GM10847 (cell line): Measurements from ENCODE around the gene CHD5.

ENCODE experiments used
- POLR2A ChIP-seq: IDR thresholded peaks from 2 replicates; pipeline ENCODE4 v1.6.1; 2011; ENCODE audit not compliant: insufficient read length; ENCODE audit errors: extremely low read depth

CHD5 gene

GRCh38 chr1:6090996-6091822 lies 88.9 kb downstream of the CHD5 start:
- no peak for TF ChIP-seq POLR2A

GRCh38 chr1:6090288-6090687 lies 89.8 kb downstream of the CHD5 start:
- no peak for TF ChIP-seq POLR2A

- TF ChIP-seq POLR2A: no peak
Observed at GRCh38 chr1:6088956-6089355, 91.2 kb downstream of the CHD5 start.

- TF ChIP-seq POLR2A: no peak
Observed at GRCh38 chr1:6087958-6088357, 92.2 kb downstream of the CHD5 start.

- TF ChIP-seq POLR2A: no peak
Observed at GRCh38 chr1:6087377-6087772, 92.7 kb downstream of the CHD5 start.

- TF ChIP-seq POLR2A: no peak
Observed at GRCh38 chr1:6086762-6087376, 93.3 kb downstream of the CHD5 start.

GRCh38 chr1:6086358-6086757 lies 93.8 kb downstream of the CHD5 start:
- no peak for TF ChIP-seq POLR2A

GRCh38 chr1:6085666-6086065 lies 94.5 kb downstream of the CHD5 start:
- no peak for TF ChIP-seq POLR2A

GRCh38 chr1:6084781-6085495 lies 95.2 kb downstream of the CHD5 start:
- no peak for TF ChIP-seq POLR2A

GRCh38 chr1:6083801-6084446 lies 96.2 kb downstream of the CHD5 start:
- TF ChIP-seq POLR2A: no peak

GRCh38 chr1:6083385-6083784 lies 96.7 kb downstream of the CHD5 start:
- no peak for TF ChIP-seq POLR2A

GRCh38 chr1:6082430-6082971 lies 97.6 kb downstream of the CHD5 start:
- no peak for TF ChIP-seq POLR2A

- no peak for TF ChIP-seq POLR2A
Observed at GRCh38 chr1:6081901-6082300, 98.2 kb downstream of the CHD5 start.

GRCh38 chr1:6080469-6080868 lies 99.7 kb downstream of the CHD5 start:
- TF ChIP-seq POLR2A: no peak

- no peak for TF ChIP-seq POLR2A
Observed at GRCh38 chr1:6077919-6078318, 102.2 kb downstream of the CHD5 start.

GRCh38 chr1:6077506-6077905 lies 102.6 kb downstream of the CHD5 start:
- no peak for TF ChIP-seq POLR2A

- no peak for TF ChIP-seq POLR2A
Observed at GRCh38 chr1:6075748-6076147, 104.4 kb downstream of the CHD5 start.
